NCI-H187 (cell line): ENCODE data around the gene EEF1AKMT4.
"Not testable (repeated sequence)": the region's sequence is repeated elsewhere in the genome, so short reads cannot be mapped to it uniquely, and the experiment has no call there.

ENCODE experiments used
- DNase-seq, 2 experiments: peaks; one replicate each; lab custom pipeline; 2025; lab: John Stamatoyannopoulos, UW

Gene EEF1AKMT4

DNA sequence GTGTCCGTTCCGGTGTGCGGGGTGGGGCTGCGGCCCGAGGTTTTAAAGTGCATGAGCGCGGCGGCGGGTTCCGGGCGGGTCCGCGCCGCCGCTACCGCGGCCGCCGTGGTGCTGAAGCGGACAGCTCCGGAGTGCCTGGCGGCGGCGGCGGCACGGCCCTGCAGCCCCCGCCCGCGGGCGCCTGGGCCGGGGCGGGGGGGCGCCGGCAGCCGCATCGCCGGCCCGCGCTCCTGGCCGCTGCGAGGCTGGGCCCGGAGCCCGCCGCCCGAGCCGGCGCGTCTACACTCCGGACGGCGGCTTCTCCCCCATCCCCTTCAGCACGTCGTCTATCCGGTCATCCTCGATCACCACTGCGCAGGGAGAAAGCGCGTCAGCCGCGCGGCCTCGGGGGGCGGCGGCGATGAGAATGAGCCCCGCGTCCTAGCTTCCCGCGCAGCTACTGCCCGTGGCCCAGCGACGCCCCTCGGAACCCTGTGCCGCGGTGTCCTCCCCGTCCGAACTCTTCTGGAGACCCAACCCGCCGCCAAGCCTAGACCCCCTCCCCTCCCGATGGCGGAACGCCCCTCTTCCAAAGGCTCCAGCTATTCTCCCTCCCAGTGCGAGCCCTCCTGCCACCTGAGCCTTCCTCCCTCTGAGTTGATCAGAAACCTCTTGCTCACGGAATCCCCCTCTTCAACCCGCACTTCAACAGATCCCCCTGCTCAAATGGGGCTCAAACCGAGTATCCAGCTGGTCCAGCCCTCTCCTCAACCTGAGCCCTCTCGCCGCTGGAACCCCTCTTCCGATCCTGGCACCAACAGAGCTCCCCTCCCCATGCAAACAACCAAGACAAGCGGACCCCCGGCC lies 10.6 kb downstream of the EEF1AKMT4 start:
- no peak for DNase-seq

DNA sequence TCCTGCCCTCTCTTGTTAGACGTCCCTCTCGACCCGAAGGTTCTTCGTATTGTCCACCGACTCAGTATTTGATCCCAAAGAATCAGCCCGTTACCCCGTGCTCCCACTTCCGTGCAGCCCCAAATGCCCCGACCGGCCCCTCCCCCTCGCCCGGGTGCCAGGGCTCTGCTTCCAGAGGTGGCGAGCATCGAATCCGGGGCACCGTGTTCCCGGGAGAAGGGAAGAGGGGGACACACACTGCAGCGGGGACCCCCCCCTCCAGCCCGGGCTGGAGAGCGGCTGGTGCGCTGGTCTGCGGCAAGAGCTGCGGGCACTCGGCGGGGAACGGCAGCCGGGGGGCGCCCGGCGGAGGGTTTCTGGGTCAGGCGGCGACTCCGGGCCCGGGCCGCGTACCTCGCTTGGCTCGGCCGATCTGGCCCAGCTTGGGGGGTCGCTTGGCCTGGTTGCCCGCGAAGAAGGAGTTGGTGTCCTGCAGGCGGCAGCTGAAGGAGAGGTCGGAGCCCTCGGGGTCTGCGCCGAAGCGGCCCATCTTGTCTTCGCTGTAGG lies 11.3 kb downstream of the EEF1AKMT4 start:
- DNase-seq, result no peak

DNA sequence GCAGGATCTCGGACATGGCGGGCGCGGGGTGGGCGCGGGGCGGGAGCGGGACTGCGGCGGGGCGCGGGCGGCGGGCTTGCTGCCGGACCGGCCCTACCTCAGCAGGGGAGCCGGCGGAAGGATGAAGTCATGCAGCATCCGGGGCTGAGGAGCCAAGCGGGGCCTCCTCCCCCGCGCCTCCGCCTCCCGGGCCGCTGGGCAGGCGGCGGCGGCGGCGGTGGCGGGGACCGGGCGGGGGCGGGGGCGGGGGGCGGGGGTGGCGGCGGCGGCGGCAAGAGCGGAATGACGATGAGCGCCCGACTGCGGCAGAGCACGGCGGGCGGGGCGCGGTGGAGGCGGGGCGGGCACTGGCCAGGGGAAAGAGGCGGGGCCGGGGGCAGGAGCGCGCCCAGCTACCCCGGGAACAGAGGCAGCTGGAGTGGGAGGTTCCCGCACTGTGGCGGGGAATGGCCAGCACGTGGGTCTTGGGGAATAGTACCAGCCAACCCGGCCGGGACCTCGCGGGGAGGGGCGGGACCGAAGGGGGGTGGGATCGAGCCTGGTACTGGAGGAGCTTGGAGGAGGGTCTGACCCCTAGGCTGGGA lies 11.9 kb downstream of the EEF1AKMT4 start, which contains the start of gene CAMK2N2:
Gene CAMK2N2, minus strand, starts transcription at position 284 of the 584 bp plus-strand sequence. Its CDS starts 268 bp downstream, at position 16.
- DNase-seq, result peak; percentile 88 to 92

DNA sequence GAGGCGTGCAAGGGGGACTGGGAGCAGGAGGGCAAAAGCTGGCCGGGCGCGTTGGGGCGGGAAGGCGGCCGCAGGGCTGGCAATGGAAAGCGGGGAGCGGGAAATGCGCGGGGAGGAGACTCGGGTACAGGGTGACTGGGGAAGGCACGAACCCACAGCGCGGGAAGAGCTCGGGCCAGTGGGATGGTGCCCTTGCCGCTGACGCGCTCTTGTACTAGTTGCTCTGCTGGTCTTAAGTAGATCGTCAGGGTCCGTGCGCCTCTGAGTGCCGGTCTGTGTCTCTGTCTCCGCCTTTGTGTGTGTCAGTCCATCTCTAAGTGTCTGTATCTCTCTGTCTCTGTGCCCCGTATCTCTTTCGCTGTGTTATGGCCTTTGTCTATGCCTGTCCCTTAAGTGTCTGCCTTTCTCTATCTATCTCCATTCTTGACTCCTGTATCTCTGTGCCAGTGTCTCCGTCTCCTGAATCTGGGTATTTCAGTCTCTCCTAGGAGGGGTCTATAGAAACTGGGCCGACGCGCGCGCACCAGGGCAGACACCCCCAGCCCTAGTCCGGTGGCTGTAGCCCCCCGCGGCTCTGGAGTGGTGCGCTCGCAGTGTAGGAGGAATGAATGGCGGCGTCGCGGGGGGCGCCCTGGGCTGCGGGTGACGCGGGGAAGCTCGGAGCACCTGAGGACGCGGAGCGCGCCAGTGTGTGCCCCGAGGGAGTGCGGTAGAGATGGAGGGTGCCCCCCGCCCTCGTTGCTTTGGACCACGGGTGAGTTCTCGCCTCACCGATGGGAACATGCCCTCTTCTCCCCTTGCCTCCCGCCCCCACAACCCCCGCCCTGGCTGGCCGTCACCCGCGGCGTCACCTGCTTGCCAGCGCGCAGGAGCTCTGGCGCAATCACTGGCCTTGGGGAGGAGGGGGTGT lies 12.6 kb downstream of the EEF1AKMT4 start:
- DNase-seq, result peak; percentile 51 to 88

DNA sequence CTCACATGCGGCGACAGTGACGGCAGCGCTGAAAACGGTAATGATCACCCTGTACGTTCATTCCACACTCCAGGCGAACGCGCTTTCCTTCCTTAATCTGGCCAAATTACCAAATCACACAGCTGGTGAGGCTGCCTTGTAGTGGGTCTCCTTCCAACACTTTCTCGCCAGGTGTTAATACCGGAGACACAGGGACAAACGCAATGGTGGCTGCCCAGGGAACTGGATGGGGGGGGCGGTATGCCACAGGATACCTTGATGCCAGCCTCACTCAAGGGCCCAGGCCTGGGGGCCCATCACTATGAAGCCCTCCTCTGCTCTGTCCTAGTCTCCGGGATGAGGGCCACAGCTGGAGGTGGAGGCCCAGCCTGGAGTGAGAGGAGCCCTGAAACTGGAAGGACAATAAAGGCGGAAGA lies 13.3 kb downstream of the EEF1AKMT4 start:
- DNase-seq, result no peak

- DNase-seq, result not testable (repeated sequence)
These were observed 17.8 kb downstream of the EEF1AKMT4 start for GRCh38 chr3:184267249-184267648.

DNA sequence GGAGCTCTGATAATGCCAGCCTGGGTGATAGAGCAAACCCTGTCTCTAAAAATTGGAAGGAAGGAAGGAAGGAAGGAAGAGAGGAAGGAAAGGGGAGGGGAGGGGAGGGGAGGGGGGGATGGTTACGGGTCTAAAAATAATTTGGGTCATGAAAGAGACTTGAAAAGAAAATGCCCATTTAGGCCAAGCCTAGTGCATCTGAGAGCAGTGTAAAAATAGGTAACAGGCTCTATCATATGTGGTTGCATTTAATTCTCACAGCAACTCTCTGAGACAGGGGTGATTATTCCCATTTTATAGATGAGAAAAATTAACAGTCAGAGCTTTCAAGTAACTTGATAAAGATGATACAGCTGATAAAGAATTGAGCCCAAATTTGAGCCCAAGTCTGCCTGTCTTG lies 22.8 kb downstream of the EEF1AKMT4 start:
- DNase-seq, result no peak

- no peak for DNase-seq
These were observed 25.9 kb downstream of the EEF1AKMT4 start for GRCh38 chr3:184275381-184275701.

GRCh38 chr3:184275961-184276910 lies 26.8 kb downstream of the EEF1AKMT4 start, which contains the start of gene ECE2:
ECE2 (plus strand) TSS chr3:184276022; CDS start chr3:184276154, 132 bp downstream.
- DNase-seq, result no peak

DNA sequence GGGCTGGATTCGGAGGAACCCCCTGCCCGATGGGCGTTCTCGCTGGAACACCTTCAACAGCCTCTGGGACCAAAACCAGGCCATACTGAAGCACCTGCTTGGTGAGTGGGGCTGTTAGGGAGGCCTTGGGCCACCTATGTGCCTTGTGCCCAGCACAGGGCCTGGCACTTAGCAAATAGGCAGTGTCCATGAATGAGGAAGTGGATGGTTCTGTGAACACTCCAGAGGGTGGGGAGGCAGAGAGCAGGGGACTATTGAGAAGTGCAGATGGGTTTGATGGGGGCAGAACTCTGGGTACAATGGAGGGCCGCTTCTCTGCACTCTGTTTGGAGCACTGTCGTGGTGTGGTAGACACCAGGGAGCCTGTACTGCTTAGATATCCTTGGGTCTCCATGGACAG lies 27.9 kb downstream of the EEF1AKMT4 start:
- DNase-seq, result no peak

- no peak for DNase-seq
These were observed 33.5 kb downstream of the EEF1AKMT4 start for GRCh38 chr3:184282941-184283340.

- no peak for DNase-seq
These were observed 34.2 kb downstream of the EEF1AKMT4 start for GRCh38 chr3:184283681-184284080.

DNA sequence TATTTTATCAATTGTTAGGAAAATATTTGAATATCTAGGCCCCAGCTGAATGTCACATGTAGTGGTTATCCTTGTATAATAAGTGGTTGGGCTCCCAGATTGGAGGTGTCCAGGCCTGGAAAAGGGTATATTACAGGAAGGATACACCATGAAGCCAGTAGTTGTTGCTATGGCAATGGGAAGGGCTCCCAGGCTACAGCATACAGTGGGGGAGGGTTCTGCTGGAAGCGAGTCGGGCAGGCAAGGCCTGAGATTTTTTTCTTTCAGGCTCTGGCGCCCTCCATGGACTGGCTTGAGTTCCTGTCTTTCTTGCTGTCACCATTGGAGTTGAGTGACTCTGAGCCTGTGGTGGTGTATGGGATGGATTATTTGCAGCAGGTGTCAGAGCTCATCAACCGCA lies 35.2 kb downstream of the EEF1AKMT4 start:
- peak; percentile 13 to 28 for DNase-seq

GRCh38 chr3:184289426-184289938 lies 40.0 kb downstream of the EEF1AKMT4 start:
- DNase-seq, result peak; percentile 12 to 22

DNA sequence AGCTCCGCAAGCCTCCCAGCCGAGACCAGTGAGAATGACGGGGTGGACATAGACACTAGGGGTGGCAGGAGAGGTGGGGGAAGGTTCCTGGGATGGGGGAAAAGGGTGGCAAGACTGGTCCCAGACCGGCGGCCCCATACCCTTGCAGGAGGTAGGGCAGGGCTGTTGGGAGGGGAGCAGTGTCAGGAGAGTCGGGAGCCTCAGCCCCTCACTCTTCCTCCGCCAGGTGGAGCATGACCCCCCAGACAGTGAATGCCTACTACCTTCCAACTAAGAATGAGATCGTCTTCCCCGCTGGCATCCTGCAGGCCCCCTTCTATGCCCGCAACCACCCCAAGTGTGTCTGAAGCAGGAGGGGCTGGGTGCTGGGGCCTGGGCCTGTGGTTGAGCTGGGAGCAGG lies 40.9 kb downstream of the EEF1AKMT4 start:
- no peak for DNase-seq

GRCh38 chr3:184291044-184291737 lies 41.7 kb downstream of the EEF1AKMT4 start:
- DNase-seq, result no peak

DNA sequence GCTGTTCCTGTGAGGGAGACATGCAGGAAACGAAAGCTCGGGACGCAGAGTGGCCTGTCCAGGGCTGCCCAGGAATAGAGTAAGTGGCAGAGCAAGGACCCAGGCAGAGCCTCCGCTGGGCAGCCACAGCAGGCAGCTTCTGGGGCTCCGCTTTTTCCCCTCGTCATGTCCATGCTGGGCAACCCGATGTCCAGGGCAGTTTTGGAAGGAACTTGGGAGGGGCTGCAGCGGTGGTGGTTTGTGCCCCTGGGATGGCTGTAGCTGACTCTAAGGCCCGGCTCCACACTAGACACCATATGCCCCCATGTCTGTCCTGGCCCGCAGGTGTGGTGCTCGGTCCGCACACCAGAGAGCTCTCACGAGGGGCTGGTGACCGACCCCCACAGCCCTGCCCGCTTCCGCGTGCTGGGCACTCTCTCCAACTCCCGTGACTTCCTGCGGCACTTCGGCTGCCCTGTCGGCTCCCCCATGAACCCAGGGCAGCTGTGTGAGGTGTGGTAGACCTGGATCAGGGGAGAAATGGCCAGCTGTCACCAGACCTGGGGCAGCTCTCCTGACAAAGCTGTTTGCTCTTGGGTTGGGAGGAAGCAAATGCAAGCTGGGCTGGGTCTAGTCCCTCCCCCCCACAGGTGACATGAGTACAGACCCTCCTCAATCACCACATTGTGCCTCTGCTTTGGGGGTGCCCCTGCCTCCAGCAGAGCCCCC lies 42.4 kb downstream of the EEF1AKMT4 start:
- no peak for DNase-seq

GRCh38 chr3:184295771-184296170 lies 46.3 kb downstream of the EEF1AKMT4 start:
- DNase-seq, result no peak

DNA sequence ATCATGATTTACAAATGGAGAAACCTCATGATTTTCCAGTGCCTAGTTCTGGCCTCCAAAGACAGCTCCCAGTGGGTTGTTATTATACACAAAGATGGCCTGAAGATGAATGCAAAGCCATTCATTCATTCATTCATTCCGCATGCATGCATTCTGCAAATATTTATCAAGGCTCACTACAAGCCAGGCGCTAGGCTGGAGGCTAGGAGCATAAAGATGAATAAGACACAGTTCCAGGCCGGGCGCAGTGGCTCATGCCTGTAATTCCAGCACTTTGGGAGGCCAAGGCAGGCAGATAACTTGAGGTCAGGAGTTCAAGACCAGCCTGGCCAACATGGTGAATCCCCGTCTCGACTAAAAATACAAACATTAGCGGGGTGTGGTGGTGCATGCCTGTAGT lies 47.1 kb downstream of the EEF1AKMT4 start:
- DNase-seq, result no peak
